A673 (cell line): ENCODE measurements around the gene NEK7. TPM values are rescaled to one million over a fixed set of nuclear protein-coding genes. Genes with fewer than 3 reads are reported as not detected.

Source experiments
- BruUV-seq: library from RNA; stranded (reverse); fragments of 400-500 nt; replicated peaks from 2 replicates; lab custom pipeline; 2021; lab: Mats Ljungman, UMichigan
- CTCF ChIA-PET: fragments of 300-600 bp; sonication (Branson Sonifier 250); formaldehyde crosslinking; loops from one replicate; lab custom pipeline; 2022; ENCODE audit warnings: antibody characterized with exemption; lab: Charles Lee
- POLR2A ChIA-PET: fragments of 300-600 bp; sonication (Branson Sonifier 250); formaldehyde crosslinking; loops from one replicate; lab custom pipeline; 2022; ENCODE audit warnings: antibody characterized with exemption; ENCODE audit not compliant: low non-redundant PET; lab: Charles Lee
- DNase-seq: peaks from one replicate; pipeline ENCODE4 v3.0.0-alpha.2; 2015; ENCODE audit warnings: low spot score
- H3K27ac ChIP-seq: fragments of 200-600 bp; sonication (generic); 2 replicates; pipeline ENCODE4 v1.5.1; 2016; ENCODE audit warnings: mixed run types, low read depth, mild to moderate bottlenecking, mixed read lengths, antibody characterized with exemption, low read length; ENCODE audit not compliant: poor library complexity, severe bottlenecking
- H3K27me3 ChIP-seq: fragments of 200-600 bp; sonication (generic); replicated peaks from 2 replicates; pipeline ENCODE4 v1.6.1; 2017; ENCODE audit warnings: mixed run types, low read depth, mild to moderate bottlenecking, mixed read lengths, antibody characterized with exemption, low read length; ENCODE audit not compliant: insufficient read depth, poor library complexity
- H3K36me3 ChIP-seq: fragments of 200-600 bp; sonication (generic); 2 replicates; pipeline ENCODE4 v1.6.1; 2016; ENCODE audit warnings: mixed run types, mild to moderate bottlenecking, mixed read lengths, antibody characterized with exemption, low read length; ENCODE audit not compliant: insufficient read depth, poor library complexity, severe bottlenecking
- H3K4me1 ChIP-seq: fragments of 200-600 bp; sonication (generic); 2 replicates; pipeline ENCODE4 v1.6.1; 2017; ENCODE audit warnings: mixed run types, mild to moderate bottlenecking, mixed read lengths, antibody characterized with exemption, low read length; ENCODE audit not compliant: insufficient read depth, poor library complexity, severe bottlenecking
- H3K4me3 ChIP-seq: fragments of 200-600 bp; sonication (generic); 2 replicates; pipeline ENCODE4 v1.5.1; 2016; ENCODE audit warnings: low read depth, mixed run types, mild to moderate bottlenecking, mixed read lengths, low read length; ENCODE audit not compliant: poor library complexity, severe bottlenecking
- H3K9me3 ChIP-seq: fragments of 200-600 bp; sonication (generic); 2 replicates; pipeline ENCODE4 v1.6.1; 2016; ENCODE audit warnings: mixed run types, low read depth, mild to moderate bottlenecking, mixed read lengths, antibody characterized with exemption, low read length; ENCODE audit not compliant: poor library complexity, severe bottlenecking
- EZH2 ChIP-seq: fragments of 200-600 bp; sonication (generic); IDR thresholded peaks from 2 replicates; pipeline ENCODE4 v1.6.1; 2017; ENCODE audit warnings: borderline replicate concordance, low read depth, mild to moderate bottlenecking, mixed read lengths, antibody characterized with exemption, low read length; ENCODE audit not compliant: poor library complexity, severe bottlenecking
- intact Hi-C: fragments of 100-400 bp; cut with micrococcal nuclease; formaldehyde crosslinking; loops from one replicate; pipeline ENCODE4 v1.10.0; 2022; ENCODE audit not compliant: unreplicated experiment
- total RNA-seq: library from RNA; stranded (reverse); gene quantifications from 2 replicates; pipeline ENCODE4 v1.2.3, GENCODE V29; 2021
- TF ChIP-seq, protein P1 (sequence below): fragments of 300-800, 200-600 bp; sonication (generic); conservative IDR thresholded peaks from 2 replicates; pipeline ENCODE4 v1.5.1; 2017; ENCODE audit warnings: low read depth, mild to moderate bottlenecking, antibody characterized with exemption, low read length, moderate library complexity, mixed read lengths

NEK7 gene
- total RNA-seq, 1 experiment from 2014 or later: 18.6 TPM

DNA sequence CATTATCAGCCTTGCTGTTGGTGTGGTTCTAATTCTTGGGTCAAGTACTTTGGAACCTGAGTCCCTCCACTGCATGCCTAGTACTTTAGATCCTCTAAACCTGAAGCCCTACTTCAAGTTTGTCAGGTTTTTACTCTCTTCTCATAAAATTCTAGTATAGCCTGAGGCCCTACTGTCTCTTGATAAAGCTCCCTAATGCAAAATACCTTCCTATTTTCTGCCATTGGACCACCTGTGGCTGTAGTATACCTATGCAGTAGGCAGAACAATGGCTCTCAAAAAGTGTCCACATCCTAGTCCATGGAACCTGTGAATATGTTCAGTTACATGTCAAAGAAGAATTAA, 47.5 kb upstream of the NEK7 start:
- Histone ChIP-seq H3K27me3 (no peaks in the 10 kb centered on the region), H3K4me1 (no peaks in the 10 kb centered on the region), H3K27ac (no peak overlapping the region), H3K9me3 (no peaks in the 10 kb centered on the region), H3K4me3 (no peak overlapping the region), H3K36me3 (no peaks in the 10 kb centered on the region)
- no peak for DNase-seq
- BruUV-seq: no TSS peak
- TF ChIP-seq EZH2: no peak
- TF ChIP-seq, protein P1, sequence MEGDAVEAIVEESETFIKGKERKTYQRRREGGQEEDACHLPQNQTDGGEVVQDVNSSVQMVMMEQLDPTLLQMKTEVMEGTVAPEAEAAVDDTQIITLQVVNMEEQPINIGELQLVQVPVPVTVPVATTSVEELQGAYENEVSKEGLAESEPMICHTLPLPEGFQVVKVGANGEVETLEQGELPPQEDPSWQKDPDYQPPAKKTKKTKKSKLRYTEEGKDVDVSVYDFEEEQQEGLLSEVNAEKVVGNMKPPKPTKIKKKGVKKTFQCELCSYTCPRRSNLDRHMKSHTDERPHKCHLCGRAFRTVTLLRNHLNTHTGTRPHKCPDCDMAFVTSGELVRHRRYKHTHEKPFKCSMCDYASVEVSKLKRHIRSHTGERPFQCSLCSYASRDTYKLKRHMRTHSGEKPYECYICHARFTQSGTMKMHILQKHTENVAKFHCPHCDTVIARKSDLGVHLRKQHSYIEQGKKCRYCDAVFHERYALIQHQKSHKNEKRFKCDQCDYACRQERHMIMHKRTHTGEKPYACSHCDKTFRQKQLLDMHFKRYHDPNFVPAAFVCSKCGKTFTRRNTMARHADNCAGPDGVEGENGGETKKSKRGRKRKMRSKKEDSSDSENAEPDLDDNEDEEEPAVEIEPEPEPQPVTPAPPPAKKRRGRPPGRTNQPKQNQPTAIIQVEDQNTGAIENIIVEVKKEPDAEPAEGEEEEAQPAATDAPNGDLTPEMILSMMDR: no peak
- CTCF ChIA-PET: no interaction called here
- intact Hi-C loops: no loop called here
- POLR2A ChIA-PET: no interaction called here

DNA sequence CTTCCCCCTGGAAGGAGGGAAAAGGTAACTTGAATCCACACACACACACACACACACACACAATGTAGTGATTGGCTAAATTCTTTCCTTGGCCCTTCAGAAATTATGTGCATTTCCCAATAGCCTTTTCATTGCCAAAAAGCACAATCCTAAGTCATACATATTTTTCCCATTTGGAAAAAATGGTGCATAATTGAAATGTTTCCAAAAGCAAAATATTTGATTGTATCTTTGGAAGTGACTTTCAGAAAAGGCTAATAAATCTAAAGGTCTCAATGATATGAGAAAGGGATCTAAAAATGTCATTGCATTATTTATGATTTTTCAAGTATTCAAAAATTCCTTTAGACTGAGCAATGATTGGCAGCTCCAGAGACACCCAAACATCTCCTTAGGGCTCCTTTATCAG, 43.5 kb upstream of the NEK7 start:
- CTCF ChIA-PET: no interaction called here
- Histone ChIP-seq H3K9me3 (no peaks in the 10 kb centered on the region), H3K27ac (no peak overlapping the region), H3K36me3 (no peaks in the 10 kb centered on the region), H3K27me3 (no peaks in the 10 kb centered on the region), H3K4me1 (no peaks in the 10 kb centered on the region), H3K4me3 (no peak overlapping the region)
- DNase-seq: no peak
- no TSS peak for BruUV-seq
- TF ChIP-seq EZH2: no peak
- TF ChIP-seq, protein P1: no peak
- POLR2A ChIA-PET: no interaction called here
- intact Hi-C loops: no loop called here

DNA sequence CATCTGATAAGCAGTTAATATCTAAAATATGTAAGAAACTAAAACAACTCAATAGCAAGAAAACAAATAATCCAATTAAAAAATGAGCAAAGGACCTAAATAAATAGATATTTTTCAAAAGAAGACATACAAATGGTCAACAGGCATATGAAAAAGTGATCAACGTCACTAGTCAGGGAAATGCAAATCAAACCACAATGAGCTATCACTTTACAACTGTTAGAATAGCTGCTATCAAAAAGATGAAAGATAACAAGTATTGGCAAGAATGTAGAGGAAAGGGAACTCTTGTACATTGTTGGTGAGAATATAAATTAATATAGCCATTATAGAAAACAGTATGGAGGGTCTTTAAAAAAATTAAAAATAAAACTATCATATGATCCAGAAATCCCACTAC, 40.7 kb upstream of the NEK7 start:
- CTCF ChIA-PET: no interaction called here
- no peaks in the 10 kb centered on the region for H3K27me3 ChIP-seq
- POLR2A ChIA-PET: no interaction called here
- TF ChIP-seq, protein P1: no peak
- TF ChIP-seq EZH2: no peak
- H3K27ac ChIP-seq: no peak overlapping the region
- intact Hi-C loops: no loop called here
- no peaks in the 10 kb centered on the region for H3K36me3 ChIP-seq
- BruUV-seq: no TSS peak
- no peaks in the 10 kb centered on the region for H3K9me3 ChIP-seq
- no peak overlapping the region for H3K4me3 ChIP-seq
- H3K4me1 ChIP-seq: no peaks in the 10 kb centered on the region
- DNase-seq: no peak

DNA sequence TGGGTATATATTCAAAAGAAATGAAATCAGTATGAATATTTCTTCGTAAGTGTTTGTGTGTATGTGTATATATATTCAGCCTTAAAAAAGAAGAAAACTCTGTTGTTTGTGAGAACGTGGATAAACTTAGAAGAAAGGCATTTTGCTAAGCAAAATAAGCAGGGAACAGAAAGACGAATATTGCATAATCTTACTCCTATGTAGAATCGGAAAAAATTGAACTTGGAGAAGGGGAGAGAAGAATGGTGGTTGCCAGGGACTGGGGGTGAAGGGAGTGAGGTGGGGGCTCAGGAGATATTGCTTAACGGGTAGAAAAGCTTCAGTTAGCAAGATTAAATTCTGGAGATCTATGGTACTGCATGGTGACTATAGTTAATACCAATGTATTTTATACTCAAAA, 40.3 kb upstream of the NEK7 start:
- no peak overlapping the region for H3K4me3 ChIP-seq
- H3K27ac ChIP-seq: no peak overlapping the region
- H3K27me3 ChIP-seq: no peaks in the 10 kb centered on the region
- H3K9me3 ChIP-seq: no peaks in the 10 kb centered on the region
- no peaks in the 10 kb centered on the region for H3K36me3 ChIP-seq
- no peak for TF ChIP-seq EZH2
- TF ChIP-seq, protein P1: no peak
- intact Hi-C loops: no loop called here
- CTCF ChIA-PET: no interaction called here
- POLR2A ChIA-PET: no interaction called here
- BruUV-seq: no TSS peak
- DNase-seq: no peak
- no peaks in the 10 kb centered on the region for H3K4me1 ChIP-seq
